ENCODE measurements around the gene GPS1.

Gene GPS1

DNA sequence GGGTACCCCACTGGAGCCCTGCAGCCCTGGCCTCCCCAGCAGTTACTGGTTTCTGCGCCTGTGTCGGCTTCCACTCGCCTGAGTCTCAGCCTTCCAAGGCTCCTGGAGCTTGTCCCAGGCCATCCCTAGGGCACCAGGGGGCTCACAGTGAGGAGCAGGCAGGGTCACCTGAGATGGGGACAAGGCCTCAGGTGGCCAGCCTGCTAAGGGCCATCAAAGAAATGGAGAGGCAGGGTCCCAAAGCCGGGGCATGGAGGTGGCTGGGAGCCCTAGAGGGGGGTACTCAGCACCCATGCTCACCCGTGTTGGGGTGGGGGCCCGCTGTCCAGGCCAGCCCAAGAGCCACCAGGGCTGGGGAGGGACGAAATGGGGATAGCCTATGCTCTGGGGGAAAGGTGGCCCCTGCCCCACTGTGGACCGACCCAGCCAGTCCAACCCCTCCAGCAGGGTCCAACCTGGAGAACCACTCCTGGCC is 45.0 kb downstream of the GPS1 start:
- H4K20me1 ChIP-seq (ENCODE audit: control insufficient read depth, insufficient read depth, low read depth, low read length), result peaks cover 20% of the 10 kb centered on the region
- no peak for TF ChIP-seq EZH2phosphoT487 (IDR thresholded peaks at IDR 0.05; ENCODE audit: borderline replicate concordance, low read length)
- TF ChIP-seq, protein P1, sequence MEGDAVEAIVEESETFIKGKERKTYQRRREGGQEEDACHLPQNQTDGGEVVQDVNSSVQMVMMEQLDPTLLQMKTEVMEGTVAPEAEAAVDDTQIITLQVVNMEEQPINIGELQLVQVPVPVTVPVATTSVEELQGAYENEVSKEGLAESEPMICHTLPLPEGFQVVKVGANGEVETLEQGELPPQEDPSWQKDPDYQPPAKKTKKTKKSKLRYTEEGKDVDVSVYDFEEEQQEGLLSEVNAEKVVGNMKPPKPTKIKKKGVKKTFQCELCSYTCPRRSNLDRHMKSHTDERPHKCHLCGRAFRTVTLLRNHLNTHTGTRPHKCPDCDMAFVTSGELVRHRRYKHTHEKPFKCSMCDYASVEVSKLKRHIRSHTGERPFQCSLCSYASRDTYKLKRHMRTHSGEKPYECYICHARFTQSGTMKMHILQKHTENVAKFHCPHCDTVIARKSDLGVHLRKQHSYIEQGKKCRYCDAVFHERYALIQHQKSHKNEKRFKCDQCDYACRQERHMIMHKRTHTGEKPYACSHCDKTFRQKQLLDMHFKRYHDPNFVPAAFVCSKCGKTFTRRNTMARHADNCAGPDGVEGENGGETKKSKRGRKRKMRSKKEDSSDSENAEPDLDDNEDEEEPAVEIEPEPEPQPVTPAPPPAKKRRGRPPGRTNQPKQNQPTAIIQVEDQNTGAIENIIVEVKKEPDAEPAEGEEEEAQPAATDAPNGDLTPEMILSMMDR (IDR thresholded peaks at IDR 0.05; ENCODE audit: low read depth, low read length, poor library complexity, severe bottlenecking), result no peak

DNA sequence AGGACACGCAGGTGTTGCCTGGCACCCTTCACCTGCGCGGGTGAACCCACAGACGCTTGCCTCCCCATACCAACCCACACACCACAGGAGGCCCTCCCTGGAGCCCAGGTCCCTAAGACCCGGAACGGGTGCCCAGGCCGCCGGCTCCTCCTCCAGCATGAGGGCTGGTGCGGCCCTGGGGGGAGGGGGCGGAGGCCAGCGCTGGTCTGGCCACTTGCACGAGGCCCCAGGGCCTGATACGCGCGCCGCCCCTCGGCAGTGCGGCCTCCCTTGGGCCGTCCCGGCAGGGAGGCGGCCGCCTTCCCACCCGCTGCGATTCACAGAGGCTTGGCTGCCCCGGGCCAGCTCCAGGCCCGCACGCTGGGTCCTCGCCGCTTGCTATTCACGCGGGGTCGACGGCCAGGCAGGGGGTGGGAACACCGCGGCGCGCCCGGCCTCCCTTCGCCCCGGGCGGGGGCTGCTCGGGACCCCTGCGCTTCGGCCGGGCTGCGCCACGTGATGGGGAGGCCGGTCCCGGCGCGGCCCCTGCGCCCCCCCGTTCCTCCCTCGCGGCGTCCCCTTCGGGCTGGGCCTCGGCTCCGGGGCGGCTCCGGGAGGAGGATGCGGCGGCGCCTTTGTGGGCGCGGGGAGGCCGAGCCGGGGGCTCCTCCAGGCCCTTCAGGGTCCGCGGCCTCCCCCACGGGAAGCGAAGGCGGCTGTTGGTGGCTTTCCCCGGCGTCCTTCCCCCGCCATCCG is 45.7 kb downstream of the GPS1 start:
- Histone ChIP-seq H3K4me3 (ENCODE audit: low read length) (peak overlapping the region; percentile 98), H3K79me2 (ENCODE audit: control insufficient read depth, low read length) (peaks cover 67% of the 10 kb centered on the region), H3K27ac (ENCODE audit: low read depth, low read length) (peak overlapping the region; percentile 76), H3F3A (ENCODE audit: control insufficient read depth, insufficient read depth) (peaks cover 8% of the 10 kb centered on the region; the same call in 1 of the 2 replicates), H3K9me3 (ENCODE audit: control insufficient read depth, insufficient read depth, low read length) (no peaks in the 10 kb centered on the region), H3K4me1 (ENCODE audit: control insufficient read depth, low read length) (peaks cover 46% of the 10 kb centered on the region), H4K20me1 (ENCODE audit: control insufficient read depth, insufficient read depth, low read depth, low read length) (peaks cover 20% of the 10 kb centered on the region), H3K27me3 (ENCODE audit: control insufficient read depth, low read length) (no peaks in the 10 kb centered on the region), H3K36me3 (ENCODE audit: control insufficient read depth, low read length) (peaks cover 75% of the 10 kb centered on the region), H3K4me2 (ENCODE audit: low read length) (peak overlapping the region; percentile 99), H3K9me2 (replicated peaks; ENCODE audit: control insufficient read depth, low read length) (no peaks in the 10 kb centered on the region)
- TF ChIP-seq EZH2phosphoT487 (IDR thresholded peaks at IDR 0.05; ENCODE audit: borderline replicate concordance, low read length), result no peak
- TF ChIP-seq, protein P1 (IDR thresholded peaks at IDR 0.05; ENCODE audit: low read depth, low read length, poor library complexity, severe bottlenecking), result no peak

More for the DNA sequence above, 45.0 kb downstream of the GPS1 start:
- Histone ChIP-seq H3K4me2 (ENCODE audit: low read length) (peak overlapping the region; percentile 99), H3F3A (ENCODE audit: control insufficient read depth, insufficient read depth) (peaks cover 6% of the 10 kb centered on the region; the same call in 1 of the 2 replicates), H3K27me3 (ENCODE audit: control insufficient read depth, low read length) (no peaks in the 10 kb centered on the region), H3K9me3 (ENCODE audit: control insufficient read depth, insufficient read depth, low read length) (no peaks in the 10 kb centered on the region), H3K27ac (ENCODE audit: low read depth, low read length) (peak overlapping the region; percentile 76), H3K4me1 (ENCODE audit: control insufficient read depth, low read length) (peaks cover 42% of the 10 kb centered on the region), H3K4me3 (ENCODE audit: low read length) (peak overlapping the region; percentile 98), H3K79me2 (ENCODE audit: control insufficient read depth, low read length) (peaks cover 67% of the 10 kb centered on the region), H3K36me3 (ENCODE audit: control insufficient read depth, low read length) (peaks cover 81% of the 10 kb centered on the region), H3K9me2 (replicated peaks; ENCODE audit: control insufficient read depth, low read length) (no peaks in the 10 kb centered on the region)

DNA sequence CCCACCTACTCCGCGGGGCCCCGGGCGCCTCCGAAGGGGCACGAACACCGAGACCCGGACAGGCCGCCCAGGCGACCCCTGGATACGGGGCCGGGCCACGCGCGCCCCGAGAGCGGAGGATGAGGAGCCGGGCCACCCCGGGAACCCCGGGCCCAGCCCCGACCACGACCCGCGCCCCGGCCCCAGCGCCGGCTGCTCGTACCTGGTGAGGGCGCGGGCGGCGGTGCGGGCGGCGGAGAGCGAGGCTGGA is 46.1 kb downstream of the GPS1 start:
- H3K4me1 ChIP-seq (ENCODE audit: control insufficient read depth, low read length), result peaks cover 46% of the 10 kb centered on the region
- H3K4me3 ChIP-seq (ENCODE audit: low read length), result peak overlapping the region; percentile 98
- H3K27ac ChIP-seq (ENCODE audit: low read depth, low read length), result peak overlapping the region; percentile 76
- H3K9me2 ChIP-seq (replicated peaks; ENCODE audit: control insufficient read depth, low read length), result no peaks in the 10 kb centered on the region
- peaks cover 67% of the 10 kb centered on the region for H3K79me2 ChIP-seq (ENCODE audit: control insufficient read depth, low read length)
- TF ChIP-seq, protein P1 (IDR thresholded peaks at IDR 0.05; ENCODE audit: low read depth, low read length, poor library complexity, severe bottlenecking), result no peak
- TF ChIP-seq EZH2phosphoT487 (IDR thresholded peaks at IDR 0.05; ENCODE audit: borderline replicate concordance, low read length), result no peak
- no peaks in the 10 kb centered on the region for H3K27me3 ChIP-seq (ENCODE audit: control insufficient read depth, low read length)
- H3K9me3 ChIP-seq (ENCODE audit: control insufficient read depth, insufficient read depth, low read length), result no peaks in the 10 kb centered on the region
- H3K4me2 ChIP-seq (ENCODE audit: low read length), result peak overlapping the region; percentile 99
- H4K20me1 ChIP-seq (ENCODE audit: control insufficient read depth, insufficient read depth, low read depth, low read length), result peaks cover 20% of the 10 kb centered on the region
- H3F3A ChIP-seq (ENCODE audit: control insufficient read depth, insufficient read depth), result peaks cover 9% of the 10 kb centered on the region; the same call in 1 of the 2 replicates
- H3K36me3 ChIP-seq (ENCODE audit: control insufficient read depth, low read length), result peaks cover 70% of the 10 kb centered on the region

Data from DOHH2 (cell line).